Measurements from ENCODE around the gene SART1.

- TF ChIP-seq POLR2A (IDR thresholded peaks at IDR 0.05) (no peak), CTCF (IDR thresholded peaks at IDR 0.05 in 8 of 11, conservative IDR thresholded peaks at IDR 0.05 in 3 of 11) (no peak)
Measured at GRCh38 chr11:65983589-65983987, 22.1 kb downstream of the SART1 start.

All from spleen (tissue), 7 donors.